CD14-positive monocyte (primary cell): ENCODE data around the gene ADAD2. TPM values are rescaled to one million over a fixed set of nuclear protein-coding genes. Genes with fewer than 3 reads are reported as not detected.
A peak's percentile ranks its signal among the peaks of the same experiment; 100 is the strongest.

ENCODE experiments used
- DNase-seq, 3 donors: peaks; one replicate each; pipeline ENCODE4 v3.0.0-alpha.2; 2011 to 2022
- H2AFZ ChIP-seq: 2 replicates; pipeline ENCODE4 v1.6.0; 2012; ENCODE audit warnings: mild to moderate bottlenecking, low read depth, low read length, inconsistent platforms; ENCODE audit not compliant: insufficient read depth, poor library complexity, severe bottlenecking
- H3K27ac ChIP-seq, 2 donors: 1 replicate in 1 of 2; 2 replicates in 1 of 2; pipeline ENCODE4 v1.5.1; 2012 to 2013; ENCODE audit warnings: low read length in 2 of 2, control low read depth in 1 of 2, inconsistent platforms in 1 of 2, low read depth in 1 of 2, mild to moderate bottlenecking in 1 of 2
- H3K27me3 ChIP-seq, 2 donors: one replicate each; pipeline versions ENCODE4 v1.6.0 to v1.6.1; 2011 to 2013; ENCODE audit warnings: low read length in 2 of 2; ENCODE audit not compliant: control insufficient read depth in 2 of 2, insufficient read depth in 2 of 2
- H3K36me3 ChIP-seq, 2 donors: replicated peaks in 1 of 2; 1 replicate in 1 of 2; 2 replicates in 1 of 2; pipeline versions ENCODE4 v1.5.1 to v1.6.1; 2012 to 2013; ENCODE audit warnings: low read length in 2 of 2, control low read depth in 1 of 2, inconsistent platforms in 1 of 2, mild to moderate bottlenecking in 1 of 2; ENCODE audit not compliant: insufficient read depth in 2 of 2, control insufficient read depth in 1 of 2
- H3K4me1 ChIP-seq, 2 donors: 1 replicate in 1 of 2; 2 replicates in 1 of 2; pipeline versions ENCODE4 v1.5.1 to v1.6.1; 2012 to 2013; ENCODE audit warnings: low read length in 2 of 2, control low read depth in 1 of 2, inconsistent platforms in 1 of 2, mild to moderate bottlenecking in 1 of 2, moderate library complexity in 1 of 2; ENCODE audit not compliant: insufficient read depth in 2 of 2, control insufficient read depth in 1 of 2
- H3K4me2 ChIP-seq: replicated peaks from 2 replicates; pipeline ENCODE3; 2012; ENCODE audit warnings: low read length, moderate library complexity, mild to moderate bottlenecking; ENCODE audit not compliant: poor library complexity, severe bottlenecking; ENCODE audit errors: extremely low read depth
- H3K4me3 ChIP-seq, 3 experiments: fragments of 200-600 bp in 1 of 3; sonication (generic) in 1 of 3; replicated peaks in 1 of 3; 1 replicate in 2 of 3; 2 replicates in 1 of 3; pipeline ENCODE4 v1.5.1; 2011 to 2013; ENCODE audit warnings: low read length in 3 of 3, mild to moderate bottlenecking in 3 of 3, control low read depth in 2 of 3, low read depth in 2 of 3, inconsistent platforms in 1 of 3, moderate library complexity in 1 of 3
- H3K79me2 ChIP-seq: 2 replicates; pipeline ENCODE4 v1.6.0; 2012; ENCODE audit warnings: mild to moderate bottlenecking, control low read depth, inconsistent platforms, low read length, moderate library complexity; ENCODE audit not compliant: insufficient read depth
- H3K9ac ChIP-seq: 2 replicates; pipeline ENCODE4 v1.6.0; 2017; ENCODE audit warnings: low read length, mild to moderate bottlenecking; ENCODE audit not compliant: insufficient read depth, poor library complexity, severe bottlenecking
- H3K9me3 ChIP-seq, 2 donors: replicated peaks in 1 of 2; 1 replicate in 1 of 2; 2 replicates in 1 of 2; pipeline versions ENCODE4 v1.5.1 to v1.6.1; 2012 to 2013; ENCODE audit warnings: low read length in 2 of 2, control low read depth in 1 of 2; ENCODE audit not compliant: control insufficient read depth in 1 of 2, insufficient read depth in 1 of 2
- H4K20me1 ChIP-seq: 2 replicates; pipeline ENCODE4 v1.6.0; 2012; ENCODE audit warnings: mild to moderate bottlenecking, low read length, control low read depth, moderate library complexity; ENCODE audit not compliant: insufficient read depth
- H3K27ac Mint-ChIP-seq, 7 donors: one replicate each; pipeline ENCODE4 v1.8.0; 2020; ENCODE audit warnings: mild to moderate bottlenecking in 7 of 7, mixed read lengths in 7 of 7, moderate library complexity in 6 of 7, inconsistent platforms in 2 of 7
- H3K27me3 Mint-ChIP-seq, 3 donors: one replicate each; pipeline ENCODE4 v1.8.0; 2021 to 2022; ENCODE audit warnings: low read depth in 3 of 3, mild to moderate bottlenecking in 3 of 3, mixed read lengths in 3 of 3, moderate library complexity in 3 of 3, inconsistent platforms in 1 of 3
- H3K36me3 Mint-ChIP-seq, 2 donors: one replicate each; pipeline ENCODE4 v1.8.0; 2020; ENCODE audit warnings: mixed read lengths in 2 of 2, inconsistent platforms in 1 of 2, mild to moderate bottlenecking in 1 of 2
- H3K4me1 Mint-ChIP-seq: one replicate; pipeline ENCODE4 v1.8.0; 2020; ENCODE audit warnings: mild to moderate bottlenecking, mixed read lengths
- H3K4me3 Mint-ChIP-seq, 2 donors: one replicate each; pipeline ENCODE4 v1.8.0; 2020; ENCODE audit warnings: mild to moderate bottlenecking in 2 of 2, mixed read lengths in 2 of 2, moderate library complexity in 1 of 2
- H3K9me3 Mint-ChIP-seq, 7 donors: one replicate each; pipeline ENCODE4 v1.8.0; 2020 to 2022; ENCODE audit warnings: mixed read lengths in 7 of 7, mild to moderate bottlenecking in 6 of 7, moderate library complexity in 6 of 7, inconsistent platforms in 2 of 7
- CTCF ChIP-seq: fragments of 200-600 bp; IDR thresholded peaks from one replicate; pipeline ENCODE4 v1.8.0; 2022; ENCODE audit warnings: antibody characterized with exemption, mild to moderate bottlenecking
- WGBS: methylation state at CpG from one replicate; pipeline ENCODE4 v1.1.5; 2013; ENCODE audit warnings: missing lambda C conversion rate; ENCODE audit not compliant: insufficient coverage; 5-methylcytosine and 5-hydroxymethylcytosine counted together
- intact Hi-C, 2 donors: fragments of 100-400 bp; cut with micrococcal nuclease; formaldehyde crosslinking; loops; one replicate each; pipeline versions ENCODE4 v1.15.0 to v1.15.1; 2023
- polyA plus RNA-seq, 3 donors: library from polyadenylated mRNA; depleted of rRNA in 1 of 3; unstranded in 2 of 3; stranded (reverse) in 1 of 3; fragments of 300-500 nt in 2 of 3; fragments of >200 nt in 1 of 3; fragmentation: Illumina TruSeq in 2 of 3; gene quantifications; 1 replicate in 2 of 3; 2 replicates in 1 of 3; pipeline ENCODE4 v1.2.3, GENCODE V29; 2012 to 2021

ADAD2 gene
- polyA plus RNA-seq, 3 donors: not detected

DNA sequence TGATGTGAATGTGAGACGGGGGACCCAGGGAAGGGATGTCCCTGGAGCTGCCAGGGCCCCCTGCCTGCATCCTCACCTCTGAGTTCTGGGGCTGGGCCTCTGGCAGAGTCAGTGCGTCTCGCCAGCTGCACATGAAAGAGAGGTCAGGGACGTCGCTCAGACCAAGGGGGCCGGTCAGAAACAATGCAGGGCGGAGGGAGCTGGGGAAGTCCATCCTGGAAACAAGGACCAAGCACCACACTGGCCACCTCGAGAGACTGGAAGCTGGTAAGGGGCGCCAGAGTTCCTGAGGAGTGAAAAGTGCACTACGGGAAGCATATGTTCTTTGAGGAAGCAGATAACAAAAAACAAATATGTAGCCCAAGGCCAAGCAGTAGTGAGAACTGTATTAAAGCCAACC lies 6.2 kb upstream of the ADAD2 start:
- TF ChIP-seq CTCF: no peak
- H3K4me3 Mint-ChIP-seq: no peak overlapping the region
- Histone ChIP-seq H3K79me2 (peaks cover 32% of the 10 kb centered on the region), H4K20me1 (peaks cover 5% of the 10 kb centered on the region), H3K27me3 (no peaks in the 10 kb centered on the region), H3K36me3 (peaks cover 51 to 55% of the 10 kb centered on the region in 2 donors), H2AFZ (no peak overlapping the region), H3K4me3 (no peak overlapping the region), H3K27ac (no peak overlapping the region), H3K9ac (no peak overlapping the region), H3K9me3 (no peaks in the 10 kb centered on the region), H3K4me1 (peaks cover 7 to 11% of the 10 kb centered on the region in 2 donors), H3K4me2 (no peak overlapping the region)
- H3K9me3 Mint-ChIP-seq: no peaks in the 10 kb centered on the region
- intact Hi-C loops: loop anchor here (5.0 kb wide), 5 partner anchors 37 to 217 kb away; partner anchors contain the start of genes DNAAF1 (in 1 of the 2), HSDL1 (in 1 of the 2) and NECAB2 (in 1 of the 2)
- no peak for DNase-seq
- H3K4me1 Mint-ChIP-seq: peaks cover 13% of the 10 kb centered on the region
- 93% methylated on average over 10 of the region's 10 CpGs for WGBS
- H3K27ac Mint-ChIP-seq: peak overlapping the region in 4 of 7 donors; percentile 2 to 77 (median 16)
- H3K27me3 Mint-ChIP-seq: peaks cover 0 to 1% (median 0%) of the 10 kb centered on the region in 3 donors
- H3K36me3 Mint-ChIP-seq: peaks cover 50 to 56% of the 10 kb centered on the region in 2 donors

DNA sequence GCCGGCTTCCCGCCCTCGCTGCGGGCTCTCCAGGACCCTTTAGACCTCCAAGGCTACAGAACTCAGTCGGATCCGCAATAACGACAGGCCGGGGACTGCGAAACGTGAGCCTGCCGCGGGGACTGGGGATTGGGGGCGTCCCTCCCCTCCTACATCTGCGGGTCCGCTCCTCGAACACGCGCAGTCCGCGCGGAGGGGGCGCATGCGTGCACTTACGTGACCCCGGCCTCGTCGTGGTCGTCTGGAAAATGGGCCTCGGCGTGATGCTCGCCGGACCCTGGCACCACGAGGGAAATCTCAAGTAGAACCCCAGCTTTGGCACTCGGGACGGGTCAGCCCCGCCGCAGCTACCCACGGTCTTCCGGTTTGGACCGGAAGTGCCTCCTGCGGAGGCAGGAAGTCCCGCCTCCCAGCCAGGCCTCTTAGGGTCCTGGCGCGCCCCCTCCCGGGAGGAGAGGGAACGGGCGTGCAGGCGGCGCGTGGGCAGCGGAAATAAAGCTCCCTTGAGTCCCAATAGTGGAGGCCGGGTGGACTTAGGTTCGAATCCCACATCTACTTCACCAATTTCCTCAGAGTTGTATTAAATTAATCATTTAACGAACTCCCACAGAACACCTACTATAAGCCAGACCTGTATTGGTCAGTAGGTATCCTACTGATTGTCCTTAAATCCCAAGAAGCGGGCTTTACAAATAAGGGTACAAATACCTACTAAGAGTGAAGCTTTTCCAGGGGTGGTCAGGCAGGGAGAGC lies 4.1 kb upstream of the ADAD2 start, which contains the start of gene TAF1C:
TSS of gene TAF1C (minus strand) at position 373 of the 753 bp plus-strand sequence. CDS start 2,069 bp downstream, outside the sequence.
- Histone ChIP-seq H3K9ac (peak within 1 kb of the TSS; percentile 94), H3K9me3 (no peaks in the 10 kb centered on the region), H3K79me2 (peaks cover 32% of the 10 kb centered on the region), H3K27ac (peak within 1 kb of the TSS; percentile 55 to 90), H4K20me1 (peaks cover 5% of the 10 kb centered on the region), H2AFZ (peak within 1 kb of the TSS; percentile 99), H3K36me3 (peaks cover 30 to 34% of the 10 kb centered on the region in 2 donors), H3K4me3 (peak within 1 kb of the TSS; percentile 67 to 97 (median 92)), H3K4me1 (peaks cover 7 to 11% of the 10 kb centered on the region in 2 donors), H3K4me2 (peak within 1 kb of the TSS; percentile 92), H3K27me3 (no peaks in the 10 kb centered on the region)
- peak; percentile 94 to 95 (median 95) for DNase-seq
- no peaks in the 10 kb centered on the region for H3K9me3 Mint-ChIP-seq
- peaks cover 35 to 36% of the 10 kb centered on the region in 2 donors for H3K36me3 Mint-ChIP-seq
- WGBS: under 1% methylated on average over 46 of the region's 55 CpGs
- H3K4me1 Mint-ChIP-seq: peaks cover 13% of the 10 kb centered on the region
- intact Hi-C loops: loop anchor here (2.0 to 5.0 kb wide), 4 partner anchors 100 to 220 kb away; partner anchors contain the start of gene NECAB2 (in 2 of the 2)
- peak; percentile 94 for TF ChIP-seq CTCF
- peak within 1 kb of the TSS; percentile 88 to 96 (median 91) for H3K27ac Mint-ChIP-seq
- H3K4me3 Mint-ChIP-seq: peak within 1 kb of the TSS; percentile 89 to 93
- peaks cover 0 to 1% (median 0%) of the 10 kb centered on the region in 3 donors for H3K27me3 Mint-ChIP-seq
